Gastrocnemius medialis (tissue), 4 donors: ENCODE data around the gene ISG20.

Source experiments
- CTCF ChIP-seq, 5 experiments: fragments of 450-650 bp in 3 of 5; fragments of 200-600 bp in 2 of 5; sonication (generic) in 2 of 5; IDR thresholded peaks in 4 of 5; conservative IDR thresholded peaks in 1 of 5; 1 replicate in 4 of 5; 2 replicates in 1 of 5; pipeline ENCODE4 v1.5.1; 2016 to 2019; ENCODE audit warnings: antibody characterized with exemption in 5 of 5, mild to moderate bottlenecking in 3 of 5, moderate library complexity in 3 of 5
- POLR2A ChIP-seq, 2 donors: fragments of 450-650 bp; IDR thresholded peaks; one replicate each; pipeline ENCODE4 v1.6.1; 2017; ENCODE audit warnings: antibody characterized with exemption in 2 of 2, mild to moderate bottlenecking in 2 of 2, moderate library complexity in 2 of 2

- no peak for TF ChIP-seq CTCF (IDR thresholded peaks at IDR 0.05 in 4 of 5, conservative IDR thresholded peaks at IDR 0.05 in 1 of 5)
- TF ChIP-seq POLR2A (IDR thresholded peaks at IDR 0.05): no peak
Observed at GRCh38 chr15:88651971-88652370, 13.2 kb downstream of the ISG20 start.
